ENCODE data around the gene EED.

GRCh38 chr11:86249307-86250098, 5.0 kb downstream of the EED start:
- TF ChIP-seq CTCF (IDR thresholded peaks at IDR 0.05; ENCODE audit: low read length) (no peak), EZH2 (IDR thresholded peaks at IDR 0.05; ENCODE audit: borderline replicate concordance, low read length) (no peak)

Measured in OCI-LY1 (cell line).